NCI-H128 (cell line): Measurements from ENCODE around the gene NDUFB2.
A peak's percentile ranks its signal among the peaks of the same experiment; 100 is the strongest.
"Not testable (repeated sequence)": the region's sequence is repeated elsewhere in the genome, so short reads cannot be mapped to it uniquely, and the experiment has no call there.

Source experiments
- DNase-seq: peaks from one replicate; lab custom pipeline; 2025; ENCODE audit not compliant: unreplicated experiment; lab: John Stamatoyannopoulos, UW

Gene NDUFB2

DNA sequence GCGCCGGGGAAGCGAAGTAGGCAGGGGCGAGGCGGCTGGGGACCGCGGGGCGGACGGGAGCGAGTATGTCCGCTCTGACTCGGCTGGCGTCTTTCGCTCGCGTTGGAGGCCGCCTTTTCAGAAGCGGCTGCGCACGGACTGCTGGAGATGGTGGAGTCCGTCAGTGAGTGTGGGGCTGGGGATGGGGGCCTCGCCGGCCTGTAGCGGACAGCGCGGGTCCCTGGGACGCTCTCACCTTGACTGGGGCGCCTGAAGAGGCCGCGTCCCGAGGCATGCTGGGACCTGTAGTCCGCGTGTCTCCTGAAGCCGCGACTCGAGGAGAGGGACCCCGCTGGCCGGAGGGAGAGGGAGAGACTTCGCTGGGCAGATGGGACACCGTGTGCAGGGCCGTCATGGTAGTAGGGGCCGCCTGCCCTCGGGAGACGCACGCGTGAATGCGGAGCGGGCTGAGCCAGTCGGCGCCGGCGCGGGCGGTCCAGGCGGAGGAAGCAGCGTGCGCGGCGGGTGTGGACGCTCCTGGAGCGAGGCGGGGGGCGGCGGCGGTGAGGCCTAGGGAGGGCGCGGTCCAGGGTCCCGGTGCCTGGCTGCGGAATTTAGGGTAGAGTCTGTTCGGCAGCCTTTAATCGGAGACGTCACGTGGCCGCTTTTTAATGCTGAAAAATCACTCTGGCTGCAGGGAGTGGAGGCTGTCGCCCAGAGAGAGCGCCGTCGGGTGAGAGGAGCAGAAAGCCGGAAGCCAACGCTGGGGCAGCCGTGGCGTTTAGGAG is at the start of gene NDUFB2:
TSS of gene NDUFB2 (plus strand) at position 29 of the 767 bp plus-strand sequence. CDS start at position 66, 37 bp downstream.
- peak; percentile 85 for DNase-seq

- peak; percentile 8 for DNase-seq
Measured at GRCh38 chr7:140646931-140647647, 49.4 kb upstream of the NDUFB2 start.

GRCh38 chr7:140649556-140650205 is 46.8 kb upstream of the NDUFB2 start:
- DNase-seq, result no peak

GRCh38 chr7:140650367-140650766 is 46.1 kb upstream of the NDUFB2 start:
- no peak for DNase-seq

- DNase-seq, result peak; percentile 67
Measured at GRCh38 chr7:140653319-140654108, 43.0 kb upstream of the NDUFB2 start.

- DNase-seq, result no peak
Measured at GRCh38 chr7:140654109-140654387, 42.5 kb upstream of the NDUFB2 start.

DNA sequence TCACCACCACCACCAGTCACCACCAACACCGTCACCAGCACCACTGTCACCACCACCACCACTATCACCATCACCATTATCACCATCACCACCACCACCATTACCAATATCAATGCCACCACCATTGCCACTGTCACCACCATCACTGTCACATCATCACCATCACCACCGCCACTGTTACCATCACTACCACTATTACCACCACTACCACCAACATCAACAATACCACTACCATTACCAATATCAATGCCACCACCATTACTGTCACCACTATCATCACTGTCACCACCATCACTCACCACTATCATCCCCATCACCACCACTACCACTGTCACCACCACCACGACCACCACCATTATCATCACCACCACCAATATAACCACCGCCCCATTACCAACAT is 41.8 kb upstream of the NDUFB2 start:
- DNase-seq, result no peak

GRCh38 chr7:140655511-140656408 is 40.7 kb upstream of the NDUFB2 start:
- no peak for DNase-seq

GRCh38 chr7:140656548-140657515 is 39.7 kb upstream of the NDUFB2 start:
- no peak for DNase-seq

GRCh38 chr7:140657891-140658290 is 38.6 kb upstream of the NDUFB2 start:
- no peak for DNase-seq

GRCh38 chr7:140659856-140660255 is 36.7 kb upstream of the NDUFB2 start:
- DNase-seq, result no peak

DNA sequence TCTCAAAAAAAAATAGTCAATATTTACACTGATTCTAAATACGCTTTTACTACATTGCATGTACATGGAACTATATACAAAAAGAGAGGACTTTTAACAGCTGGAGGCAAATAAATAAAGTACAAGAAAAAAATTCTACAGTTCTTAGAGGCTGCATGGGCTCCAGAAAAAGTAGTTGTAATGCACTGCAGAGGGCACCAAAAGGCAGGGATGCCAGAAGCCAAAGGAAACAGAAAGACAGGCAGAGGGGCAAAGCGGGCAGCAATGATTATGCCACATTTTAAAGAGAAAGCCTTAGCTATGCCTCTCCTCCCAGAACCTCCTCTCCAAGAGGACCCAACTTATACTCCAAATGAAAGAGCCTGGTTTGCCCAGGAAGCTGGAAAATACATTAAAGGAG is 35.4 kb upstream of the NDUFB2 start:
- DNase-seq, result no peak

- not testable (repeated sequence) for DNase-seq
Measured at GRCh38 chr7:140662938-140663337, 33.6 kb upstream of the NDUFB2 start.

- no peak for DNase-seq
Measured at GRCh38 chr7:140667476-140667875, 29.0 kb upstream of the NDUFB2 start.

- DNase-seq, result no peak
Measured at GRCh38 chr7:140668641-140669040, 27.9 kb upstream of the NDUFB2 start.

- no peak for DNase-seq
Measured at GRCh38 chr7:140669352-140669751, 27.2 kb upstream of the NDUFB2 start.

DNA sequence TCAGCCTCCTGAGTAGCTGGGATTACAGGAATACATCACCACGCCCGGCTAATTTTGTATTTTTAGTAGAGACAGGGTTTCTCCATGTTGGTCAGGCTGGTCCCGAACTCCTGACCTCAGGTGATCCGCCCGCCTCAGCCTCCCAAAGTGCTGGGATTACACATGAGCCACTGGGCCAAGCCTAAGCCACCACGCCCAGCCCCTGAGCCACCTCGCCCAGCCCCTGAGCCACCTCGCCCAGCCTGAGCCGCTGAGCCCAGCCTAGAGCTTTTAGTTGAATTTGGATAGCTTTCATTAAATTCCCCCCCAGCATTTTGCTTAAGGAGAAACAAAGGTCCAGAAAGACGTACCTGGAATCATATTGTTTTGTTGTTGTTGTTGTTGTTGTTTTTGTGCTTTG is 26.6 kb upstream of the NDUFB2 start:
- not testable (repeated sequence) for DNase-seq

GRCh38 chr7:140670343-140670935 is 26.1 kb upstream of the NDUFB2 start:
- DNase-seq, result no peak

DNA sequence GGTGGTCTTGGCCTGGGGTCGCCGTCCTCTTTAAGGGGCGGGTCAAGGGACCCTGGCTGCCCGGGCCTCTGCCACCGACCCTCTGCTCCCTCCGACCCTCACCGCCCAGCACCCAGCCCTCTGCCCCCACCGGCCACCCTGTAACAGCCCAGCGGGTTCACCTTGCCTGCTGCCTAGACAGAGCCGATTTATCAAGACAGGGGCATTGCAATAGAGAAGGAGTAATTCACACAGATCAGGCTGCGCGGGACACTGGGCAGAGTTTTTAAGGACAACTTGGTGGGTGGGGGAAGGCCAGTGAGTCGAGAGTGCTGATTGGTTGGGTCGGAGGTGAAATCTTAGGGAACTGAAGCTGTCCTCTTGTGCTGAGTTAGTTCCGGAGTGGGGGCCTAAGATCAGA is 24.5 kb upstream of the NDUFB2 start:
- no peak for DNase-seq
